KBM-7 (cell line): ENCODE data around the gene NAAA.

Source experiments
- DNase-seq: peaks from one replicate; pipeline ENCODE4 v3.0.0-alpha.2; 2015
- in situ Hi-C: fragments of 300-500 bp; cut with MboI; formaldehyde crosslinking; loops from 2 replicates; pipeline ENCODE4 v1.14.3; 2020; ENCODE audit warnings: low sequenced_read_pairs, low pct_unique_long_range_greater_than_20kb, mixed read lengths

The NAAA gene

DNA sequence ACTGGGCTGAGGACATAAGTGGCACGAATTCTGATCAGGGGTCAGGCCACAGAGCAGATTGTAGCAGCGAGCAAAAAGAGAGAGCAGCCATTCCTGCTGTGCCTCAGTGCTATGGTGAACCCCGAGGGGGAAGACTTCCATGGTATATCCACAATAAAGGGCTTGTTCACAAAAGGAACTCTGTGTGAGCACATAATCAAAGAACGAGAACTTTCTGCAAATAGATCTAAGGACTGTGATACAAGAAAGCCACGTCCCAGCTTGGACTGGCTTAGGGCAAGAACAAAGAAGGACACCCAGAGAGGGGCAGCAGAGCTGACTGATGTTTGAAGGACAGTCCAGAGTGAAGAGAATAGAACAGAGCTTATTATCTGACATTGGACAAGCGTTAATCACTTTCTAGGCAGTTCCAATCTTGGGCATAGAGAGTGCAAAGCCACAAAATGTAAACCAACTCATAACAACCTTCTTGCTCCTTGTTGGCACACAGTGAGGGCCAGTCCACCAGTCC lies 62.5 kb downstream of the NAAA start:
- DNase-seq: no peak
- in situ Hi-C loops: no loop called here

DNA sequence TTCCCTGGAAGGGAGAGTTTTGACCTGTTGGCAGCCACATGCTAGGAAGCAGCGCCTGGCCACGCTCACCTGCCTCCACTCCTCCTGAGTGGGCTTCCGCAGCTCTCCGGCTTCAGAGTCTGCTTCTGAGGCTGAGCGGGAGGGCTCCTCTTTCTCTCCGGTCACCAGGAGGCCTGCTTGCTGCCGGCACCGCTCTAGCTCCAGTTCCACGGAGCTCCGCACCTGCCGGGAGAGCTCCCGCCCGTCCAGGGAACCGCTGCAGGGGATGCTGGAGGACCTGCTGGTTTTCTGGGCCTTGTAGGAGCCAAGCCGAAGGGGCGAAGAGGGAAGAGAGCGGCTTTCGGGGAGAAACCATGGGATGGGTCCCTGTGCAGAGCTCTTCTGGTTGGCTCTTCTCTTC lies 64.6 kb downstream of the NAAA start:
- in situ Hi-C loops: no loop called here
- DNase-seq: no peak

DNA sequence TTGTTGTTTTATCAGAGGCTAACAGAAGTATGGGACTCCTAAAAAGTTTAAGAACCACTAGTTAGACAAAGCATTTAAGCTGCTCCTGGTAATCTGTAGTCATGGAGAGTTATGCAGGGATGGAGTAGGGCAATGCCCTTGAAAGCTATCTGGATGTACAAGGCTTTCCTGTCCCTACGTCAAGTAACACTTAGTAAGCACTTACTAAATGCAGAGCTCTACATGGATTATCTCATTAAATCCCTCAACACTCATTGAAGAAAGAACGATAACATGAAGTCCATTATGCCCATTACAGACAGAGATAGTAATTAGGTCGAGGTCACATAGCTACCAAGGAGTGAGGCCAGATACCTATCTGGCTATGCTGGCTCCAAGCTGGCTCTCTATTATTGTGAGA lies 71.7 kb downstream of the NAAA start:
- DNase-seq: no peak
- in situ Hi-C loops: no loop called here

DNA sequence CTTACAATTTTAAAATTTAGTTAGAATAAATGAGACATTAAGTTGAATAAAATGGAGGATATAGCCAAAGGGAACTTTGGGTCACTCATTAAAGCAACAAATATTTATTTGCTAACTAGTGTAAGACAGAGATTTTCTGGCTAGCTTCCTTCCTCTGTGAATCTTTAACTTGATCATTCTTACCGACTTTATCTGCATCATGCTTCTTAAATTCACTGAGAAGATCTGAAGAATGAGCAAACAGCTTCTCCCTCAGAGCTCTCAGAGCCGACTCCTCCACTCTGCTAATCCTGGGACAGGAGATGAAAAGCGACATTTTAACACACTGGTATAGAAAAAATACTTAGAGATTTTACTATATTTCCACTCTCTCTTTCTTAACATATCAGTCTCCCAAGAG lies 73.7 kb downstream of the NAAA start:
- DNase-seq: no peak
- in situ Hi-C loops: no loop called here
